ENCODE results near the gene MED9.

The MED9 gene

DNA sequence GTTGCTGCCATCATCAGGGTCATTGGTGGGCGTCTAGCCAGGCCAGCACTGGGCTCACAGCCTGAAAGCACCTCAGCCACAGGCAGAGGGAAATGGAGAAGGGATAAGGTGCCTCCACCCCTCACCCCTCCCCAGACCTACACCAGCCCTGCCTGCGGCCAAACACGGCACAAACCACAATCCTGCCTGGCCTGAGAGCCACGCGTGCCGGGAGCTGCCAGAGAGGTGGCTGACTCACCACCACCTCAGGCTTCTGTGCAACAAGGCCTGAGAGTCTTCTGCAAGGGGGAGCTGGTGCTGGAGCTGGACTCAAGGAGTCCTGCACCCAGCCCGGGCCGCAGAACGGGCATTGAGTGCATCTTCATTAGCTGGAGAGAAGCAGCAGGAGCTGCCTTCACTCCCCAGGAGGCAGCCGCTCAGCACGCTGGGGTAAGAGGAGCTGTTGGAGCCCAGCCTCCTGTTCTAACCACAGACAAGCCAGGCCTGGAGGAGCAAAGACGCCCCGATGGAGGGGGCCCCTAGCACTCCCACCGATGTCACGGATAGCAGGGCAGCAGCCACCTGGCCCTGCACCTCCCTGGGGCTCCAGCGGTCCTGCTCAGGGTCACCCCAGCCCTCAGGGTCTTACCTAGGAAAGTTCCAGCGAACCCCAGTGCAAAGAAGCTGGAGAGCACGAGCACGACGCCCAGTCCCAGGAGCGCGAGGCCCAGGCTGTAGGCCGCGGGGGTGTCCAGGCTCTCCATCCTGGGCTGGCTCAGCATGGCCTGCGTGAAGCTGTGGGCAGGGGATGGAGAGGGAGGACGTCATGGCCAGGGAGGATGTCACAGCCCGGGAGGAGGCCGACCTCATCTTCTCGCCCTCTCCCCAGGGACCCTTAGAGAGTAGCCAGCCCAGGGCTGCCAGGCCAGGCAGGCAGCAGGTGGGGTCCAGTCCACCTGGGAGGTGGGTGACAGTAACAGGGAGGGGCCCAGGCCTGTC is 35.4 kb downstream of the MED9 start:
- peak; percentile 16 for ATAC-seq
- Mint-ChIP-seq H3K27ac (peak overlapping the region; percentile 61), H3K9me3 (no peaks in the 10 kb centered on the region), H3K4me3 (no peak overlapping the region), H3K36me3 (no peaks in the 10 kb centered on the region), H3K4me1 (peaks cover 24% of the 10 kb centered on the region)
- no peak for DNase-seq (ENCODE audit: low spot score in 2 of 2)

DNA sequence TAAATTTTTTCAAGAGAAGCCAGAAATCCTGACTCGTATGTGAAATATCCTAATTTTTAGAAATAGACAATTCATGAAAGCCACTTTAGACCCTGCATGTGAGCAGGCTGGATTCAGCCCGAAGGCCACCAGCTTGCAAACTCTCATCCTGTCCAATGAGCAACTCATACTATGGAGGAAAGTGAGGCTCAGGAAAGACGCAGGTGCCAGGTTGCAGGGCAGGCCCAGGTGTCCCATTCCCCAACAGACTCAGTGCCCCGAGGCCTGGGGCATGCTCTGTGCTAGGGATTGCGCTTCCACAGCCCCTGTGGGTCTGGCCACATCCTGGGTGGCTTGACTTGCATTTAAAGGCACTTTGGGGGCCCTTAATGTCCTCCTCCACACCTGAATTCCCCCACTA is 36.1 kb downstream of the MED9 start:
- DNase-seq (ENCODE audit: low spot score in 2 of 2) (no peak), ATAC-seq (no peak)
- Mint-ChIP-seq H3K4me1 (peaks cover 24% of the 10 kb centered on the region), H3K9me3 (no peaks in the 10 kb centered on the region), H3K36me3 (no peaks in the 10 kb centered on the region), H3K4me3 (no peak overlapping the region), H3K27ac (peak overlapping the region; percentile 61)

- H3K9me3 Mint-ChIP-seq, result no peaks in the 10 kb centered on the region
- ATAC-seq, result no peak
- no peak for DNase-seq (ENCODE audit: low spot score in 2 of 2)
- peak overlapping the region; percentile 1 for H3K27ac Mint-ChIP-seq
- H3K4me3 Mint-ChIP-seq, result no peak overlapping the region
- H3K4me1 Mint-ChIP-seq, result peaks cover 24% of the 10 kb centered on the region
- H3K36me3 Mint-ChIP-seq, result no peaks in the 10 kb centered on the region
These were observed 36.8 kb downstream of the MED9 start for GRCh38 chr17:17513626-17514025.

DNA sequence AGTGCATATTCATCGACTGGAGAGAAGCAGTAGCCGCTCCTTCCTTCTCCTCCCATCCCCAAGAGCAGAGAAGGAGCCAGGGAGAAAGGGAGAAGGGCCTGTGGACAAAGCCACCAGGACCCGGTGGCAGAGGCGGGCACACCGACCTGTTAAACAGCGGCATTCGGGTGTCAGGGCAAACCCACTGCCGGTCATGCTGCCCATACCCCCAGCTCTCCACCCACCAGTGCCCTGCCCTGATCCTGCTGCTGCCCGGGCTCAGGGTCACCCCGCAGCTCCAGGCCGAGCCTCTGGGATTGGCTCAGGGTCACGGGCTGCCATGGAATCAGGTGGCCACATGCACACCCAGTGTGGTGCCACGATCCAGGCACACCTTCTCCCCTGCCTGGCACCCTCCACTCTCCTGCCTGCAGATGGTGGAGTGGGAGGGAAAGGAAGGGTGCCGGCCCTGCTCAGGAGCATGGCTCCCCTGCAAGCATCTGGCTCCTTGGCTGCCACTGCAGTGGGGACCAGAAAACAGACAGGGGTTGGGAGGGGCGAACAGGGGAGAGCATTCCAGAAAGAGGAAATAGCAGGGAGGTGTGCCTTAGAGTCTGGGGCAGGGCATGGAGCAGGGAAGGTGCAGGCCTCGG is 37.7 kb downstream of the MED9 start:
- Mint-ChIP-seq H3K4me1 (peaks cover 24% of the 10 kb centered on the region), H3K9me3 (no peaks in the 10 kb centered on the region), H3K36me3 (no peaks in the 10 kb centered on the region), H3K27ac (peak overlapping the region; percentile 1), H3K4me3 (no peak overlapping the region)
- ATAC-seq (no peak), DNase-seq (ENCODE audit: low spot score in 2 of 2) (no peak)

- Mint-ChIP-seq H3K36me3 (no peaks in the 10 kb centered on the region), H3K9me3 (no peaks in the 10 kb centered on the region), H3K4me3 (no peak overlapping the region), H3K4me1 (peaks cover 17% of the 10 kb centered on the region), H3K27ac (peak overlapping the region; percentile 41)
- DNase-seq (ENCODE audit: low spot score in 2 of 2) (no peak), ATAC-seq (no peak)
These were observed 38.5 kb downstream of the MED9 start for GRCh38 chr17:17514993-17515933.

- ATAC-seq (no peak), DNase-seq (ENCODE audit: low spot score in 2 of 2) (no peak)
- Mint-ChIP-seq H3K4me1 (peaks cover 7% of the 10 kb centered on the region), H3K9me3 (no peaks in the 10 kb centered on the region), H3K27ac (peak overlapping the region; percentile 41), H3K36me3 (no peaks in the 10 kb centered on the region), H3K4me3 (no peak overlapping the region)
These were observed 39.4 kb downstream of the MED9 start for GRCh38 chr17:17515934-17516930.

- DNase-seq (ENCODE audit: low spot score in 2 of 2), result no peak
- H3K36me3 Mint-ChIP-seq, result no peaks in the 10 kb centered on the region
- peak overlapping the region; percentile 41 for H3K27ac Mint-ChIP-seq
- H3K9me3 Mint-ChIP-seq, result no peaks in the 10 kb centered on the region
- ATAC-seq, result no peak
- H3K4me1 Mint-ChIP-seq, result peaks cover 2% of the 10 kb centered on the region
- no peak overlapping the region for H3K4me3 Mint-ChIP-seq
These were observed 40.3 kb downstream of the MED9 start for GRCh38 chr17:17516941-17517720.

GRCh38 chr17:17518014-17518413 is 41.2 kb downstream of the MED9 start:
- no peak overlapping the region for H3K4me3 Mint-ChIP-seq
- no peaks in the 10 kb centered on the region for H3K4me1 Mint-ChIP-seq
- no peak for DNase-seq (ENCODE audit: low spot score in 2 of 2)
- no peaks in the 10 kb centered on the region for H3K36me3 Mint-ChIP-seq
- ATAC-seq, result no peak
- no peaks in the 10 kb centered on the region for H3K9me3 Mint-ChIP-seq
- H3K27ac Mint-ChIP-seq, result no peak overlapping the region

- H3K4me1 Mint-ChIP-seq, result no peaks in the 10 kb centered on the region
These were observed 42.2 kb downstream of the MED9 start for GRCh38 chr17:17518951-17519350.

GRCh38 chr17:17519886-17520285 is 43.1 kb downstream of the MED9 start:
- no peak overlapping the region for H3K27ac Mint-ChIP-seq
- H3K4me1 Mint-ChIP-seq, result no peaks in the 10 kb centered on the region
- no peak for DNase-seq (ENCODE audit: low spot score in 2 of 2)
- ATAC-seq, result no peak
- H3K4me3 Mint-ChIP-seq, result no peak overlapping the region
- no peaks in the 10 kb centered on the region for H3K9me3 Mint-ChIP-seq
- no peaks in the 10 kb centered on the region for H3K36me3 Mint-ChIP-seq

More at GRCh38 chr17:17518951-17519350, 42.2 kb downstream of the MED9 start:
- DNase-seq (ENCODE audit: low spot score in 2 of 2), result no peak
- no peak for ATAC-seq
- Mint-ChIP-seq H3K9me3 (no peaks in the 10 kb centered on the region), H3K4me3 (no peak overlapping the region), H3K36me3 (no peaks in the 10 kb centered on the region), H3K27ac (no peak overlapping the region)

GRCh38 chr17:17520599-17521232 is 43.9 kb downstream of the MED9 start:
- H3K9me3 Mint-ChIP-seq, result no peaks in the 10 kb centered on the region
- DNase-seq (ENCODE audit: low spot score in 2 of 2), result no peak
- H3K4me3 Mint-ChIP-seq, result no peak overlapping the region
- H3K27ac Mint-ChIP-seq, result no peak overlapping the region
- H3K4me1 Mint-ChIP-seq, result no peaks in the 10 kb centered on the region
- H3K36me3 Mint-ChIP-seq, result no peaks in the 10 kb centered on the region
- no peak for ATAC-seq

DNA sequence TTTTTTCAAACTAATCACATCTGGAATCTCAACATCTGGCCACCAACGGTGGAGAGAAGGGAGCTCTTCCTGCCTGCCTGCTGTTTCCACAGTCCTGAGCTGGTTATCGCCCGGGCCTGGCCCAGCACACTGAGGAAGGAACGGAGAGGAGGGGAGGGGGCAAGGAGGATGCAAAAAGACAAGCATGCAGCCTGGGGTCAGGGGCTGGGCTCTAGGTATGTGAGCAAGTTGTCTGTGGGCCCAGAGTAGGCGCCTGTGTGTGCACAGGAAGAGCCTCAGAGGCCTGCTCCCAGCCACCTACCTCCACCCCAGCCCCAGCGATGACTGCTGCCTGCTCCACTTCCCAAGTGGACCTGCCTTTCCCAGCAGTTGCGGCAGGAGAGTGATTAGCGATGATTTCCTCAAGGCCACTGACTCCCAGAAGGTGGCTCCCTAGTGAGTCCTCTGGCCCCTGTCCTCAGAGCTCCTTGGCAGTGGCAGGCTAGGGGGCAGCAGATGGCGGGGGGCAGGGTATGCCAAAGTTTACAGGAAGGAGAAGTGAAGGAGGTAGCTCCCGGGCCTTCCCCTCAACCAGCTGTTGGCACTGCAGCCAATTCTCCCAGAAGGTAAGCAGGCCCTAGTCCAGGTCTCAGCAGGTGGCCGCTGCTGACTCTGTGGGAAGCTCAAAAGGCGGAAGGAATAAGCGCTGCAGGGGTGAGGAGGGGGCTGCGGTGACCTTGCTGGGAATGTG is 46.4 kb downstream of the MED9 start:
- H3K4me1 Mint-ChIP-seq, result no peaks in the 10 kb centered on the region
- H3K4me3 Mint-ChIP-seq, result no peak overlapping the region
- ATAC-seq, result no peak
- no peaks in the 10 kb centered on the region for H3K36me3 Mint-ChIP-seq
- no peak for DNase-seq (ENCODE audit: low spot score in 2 of 2)
- H3K9me3 Mint-ChIP-seq, result no peaks in the 10 kb centered on the region
- H3K27ac Mint-ChIP-seq, result no peak overlapping the region

Data from stimulated activated effector memory CD8-positive, alpha-beta T cell treated with anti-CD3 and anti-CD28 coated beads, Interleukin-12 subunit alpha, Interleukin-12 subunit beta, amount 100 ng/mL, for 72 hours (primary cell).